BLaER1 (cell line): Measurements from ENCODE around the gene GHRHR.

ENCODE experiments used
- H3K27ac ChIP-seq: shearing (Covaris generic); formaldehyde crosslinking; 2 replicates; pipeline ENCODE4 v1.8.1; 2022
- H3K27me3 ChIP-seq: shearing (Covaris generic); formaldehyde crosslinking; 2 replicates; pipeline ENCODE4 v1.8.1; 2022
- H3K36me3 ChIP-seq: shearing (Covaris generic); formaldehyde crosslinking; 2 replicates; pipeline ENCODE4 v1.8.1; 2022
- H3K4me1 ChIP-seq: shearing (Covaris generic); formaldehyde crosslinking; 2 replicates; pipeline ENCODE4 v1.8.1; 2022
- H3K4me2 ChIP-seq: shearing (Covaris generic); formaldehyde crosslinking; 2 replicates; pipeline ENCODE4 v1.8.1; 2022
- H3K4me3 ChIP-seq: shearing (Covaris generic); formaldehyde crosslinking; 2 replicates; pipeline ENCODE4 v1.8.1; 2022
- H3K9ac ChIP-seq: shearing (Covaris generic); formaldehyde crosslinking; 2 replicates; pipeline ENCODE4 v1.8.1; 2022
- H3K9me3 ChIP-seq: shearing (Covaris generic); formaldehyde crosslinking; 2 replicates; pipeline ENCODE4 v1.8.1; 2022
- H4K20me1 ChIP-seq: shearing (Covaris generic); formaldehyde crosslinking; 2 replicates; pipeline ENCODE4 v1.8.1; 2022
- Cebpa-rat ChIP-seq: shearing (Covaris generic); IDR thresholded peaks from 2 replicates; pipeline ENCODE4 v1.8.1; 2022

The GHRHR gene

GRCh38 chr7:31028006-31028405 lies 64.3 kb downstream of the GHRHR start:
- no peak overlapping the region for H3K4me3 ChIP-seq
- no peak overlapping the region for H3K9ac ChIP-seq
- no peaks in the 10 kb centered on the region; the same call in 1 of the 2 replicates for H3K27me3 ChIP-seq
- H3K4me1 ChIP-seq = peaks cover 13% of the 10 kb centered on the region
- H3K4me2 ChIP-seq = no peak overlapping the region
- H3K36me3 ChIP-seq = no peaks in the 10 kb centered on the region
- no peaks in the 10 kb centered on the region for H4K20me1 ChIP-seq
- no peaks in the 10 kb centered on the region for H3K9me3 ChIP-seq
- H3K27ac ChIP-seq = no peak overlapping the region
- TF ChIP-seq Cebpa-rat = no peak

- Histone ChIP-seq H3K4me3 (no peak overlapping the region), H3K27ac (no peak overlapping the region), H3K27me3 (no peaks in the 10 kb centered on the region; the same call in 1 of the 2 replicates), H4K20me1 (no peaks in the 10 kb centered on the region), H3K4me2 (no peak overlapping the region), H3K9me3 (no peaks in the 10 kb centered on the region), H3K36me3 (no peaks in the 10 kb centered on the region), H3K4me1 (peaks cover 13% of the 10 kb centered on the region), H3K9ac (no peak overlapping the region)
- TF ChIP-seq Cebpa-rat = no peak
Observed at GRCh38 chr7:31028417-31028992, 64.8 kb downstream of the GHRHR start.
